DOHH2 (cell line): ENCODE data around the gene DHRS7B.
"Not testable (repeated sequence)": the region's sequence is repeated elsewhere in the genome, so short reads cannot be mapped to it uniquely, and the experiment has no call there.

Source experiments
- H3F3A ChIP-seq: fragments of 200-600 bp; sonication (generic), shearing (Covaris generic); 2 replicates; pipeline ENCODE4 v1.6.0; 2016; ENCODE audit warnings: antibody characterized with exemption, mild to moderate bottlenecking; ENCODE audit not compliant: control insufficient read depth, insufficient read depth
- H3K27ac ChIP-seq: fragments of 200-600 bp; sonication (generic); 2 replicates; pipeline ENCODE4 v1.5.1; 2014; ENCODE audit warnings: low read depth, mild to moderate bottlenecking, low read length, moderate library complexity
- H3K27me3 ChIP-seq: fragments of 200-600 bp; sonication (generic); 2 replicates; pipeline ENCODE4 v1.6.1; 2014; ENCODE audit warnings: mild to moderate bottlenecking, low read length, mixed read lengths; ENCODE audit not compliant: control insufficient read depth
- H3K36me3 ChIP-seq: fragments of 200-600 bp; sonication (generic); 2 replicates; pipeline ENCODE4 v1.6.1; 2014; ENCODE audit warnings: mild to moderate bottlenecking, low read length, moderate library complexity, mixed read lengths; ENCODE audit not compliant: control insufficient read depth
- H3K4me1 ChIP-seq: fragments of 200-600 bp; sonication (generic); 2 replicates; pipeline ENCODE4 v1.6.1; 2014; ENCODE audit warnings: mild to moderate bottlenecking, low read length, mixed read lengths; ENCODE audit not compliant: control insufficient read depth
- H3K4me2 ChIP-seq: fragments of 200-600 bp; sonication (generic); 2 replicates; pipeline ENCODE4 v1.6.0; 2014; ENCODE audit warnings: mild to moderate bottlenecking, low read length, moderate library complexity
- H3K4me3 ChIP-seq: fragments of 200-600 bp; sonication (generic); 2 replicates; pipeline ENCODE4 v1.5.1; 2014; ENCODE audit warnings: mild to moderate bottlenecking, low read length, mixed read lengths
- H3K79me2 ChIP-seq: fragments of 200-600 bp; sonication (generic); 2 replicates; pipeline ENCODE4 v1.6.1; 2014; ENCODE audit warnings: mild to moderate bottlenecking, low read length, mixed read lengths; ENCODE audit not compliant: control insufficient read depth
- H3K9me2 ChIP-seq: fragments of 200-600 bp; sonication (generic); replicated peaks from 2 replicates; pipeline ENCODE4 v1.6.1; 2014; ENCODE audit warnings: mild to moderate bottlenecking, low read length, mixed read lengths; ENCODE audit not compliant: control insufficient read depth
- H3K9me3 ChIP-seq: fragments of 200-600 bp; sonication (generic); 2 replicates; pipeline ENCODE4 v1.6.1; 2014; ENCODE audit warnings: antibody characterized with exemption, low read length, mixed read lengths; ENCODE audit not compliant: control insufficient read depth, insufficient read depth
- H4K20me1 ChIP-seq: fragments of 200-600 bp; sonication (generic); 2 replicates; pipeline ENCODE4 v1.6.0; 2014; ENCODE audit warnings: low read depth, mild to moderate bottlenecking, antibody characterized with exemption, low read length, moderate library complexity; ENCODE audit not compliant: control insufficient read depth, insufficient read depth
- CTCF ChIP-seq: fragments of 200-600 bp; sonication (generic); IDR thresholded peaks from one replicate; pipeline ENCODE4 v1.5.1; 2014; ENCODE audit warnings: antibody characterized with exemption, mild to moderate bottlenecking, low read depth, low read length; ENCODE audit not compliant: poor library complexity, severe bottlenecking
- EZH2phosphoT487 ChIP-seq: fragments of 200-600 bp; sonication (generic); IDR thresholded peaks from 2 replicates; pipeline ENCODE4 v1.6.1; 2017; ENCODE audit warnings: borderline replicate concordance, mild to moderate bottlenecking, antibody characterized with exemption, low read length, moderate library complexity, mixed read lengths

DHRS7B gene

GRCh38 chr17:21143695-21144094, 16.9 kb downstream of the DHRS7B start:
- Histone ChIP-seq H3K27ac (no peak overlapping the region), H4K20me1 (no peaks in the 10 kb centered on the region), H3K9me2 (no peaks in the 10 kb centered on the region), H3K9me3 (peaks cover 3% of the 10 kb centered on the region), H3K27me3 (no peaks in the 10 kb centered on the region), H3F3A (peaks cover 2% of the 10 kb centered on the region; the same call in 1 of the 2 replicates), H3K4me1 (peaks cover 32% of the 10 kb centered on the region), H3K79me2 (peaks cover 20% of the 10 kb centered on the region), H3K36me3 (no peaks in the 10 kb centered on the region), H3K4me3 (no peak overlapping the region), H3K4me2 (no peak overlapping the region)
- TF ChIP-seq CTCF = no peak
- TF ChIP-seq EZH2phosphoT487 = no peak

- not testable (repeated sequence) for H3K9me2 ChIP-seq, H3K9me3 ChIP-seq, H3K27me3 ChIP-seq, H3K4me3 ChIP-seq, H3K27ac ChIP-seq, H3F3A ChIP-seq, H3K36me3 ChIP-seq, H3K4me2 ChIP-seq, H4K20me1 ChIP-seq
- H3K79me2 ChIP-seq = peaks cover 17% of the 10 kb centered on the region
- peaks cover 38% of the 10 kb centered on the region for H3K4me1 ChIP-seq
Measured at GRCh38 chr17:21144299-21144698, 17.5 kb downstream of the DHRS7B start.

GRCh38 chr17:21146362-21147015, 19.7 kb downstream of the DHRS7B start:
- Histone ChIP-seq H4K20me1 (no peaks in the 10 kb centered on the region), H3K9me3 (no peaks in the 10 kb centered on the region; the same call in 1 of the 2 replicates), H3K27me3 (no peaks in the 10 kb centered on the region), H3F3A (no peaks in the 10 kb centered on the region), H3K27ac (no peak overlapping the region), H3K4me3 (no peak overlapping the region), H3K4me1 (peaks cover 22% of the 10 kb centered on the region), H3K36me3 (no peaks in the 10 kb centered on the region), H3K79me2 (peaks cover 8% of the 10 kb centered on the region), H3K4me2 (no peak overlapping the region), H3K9me2 (no peaks in the 10 kb centered on the region)
- no peak for TF ChIP-seq CTCF
- TF ChIP-seq EZH2phosphoT487 = no peak

- Histone ChIP-seq H3K4me2 (no peak overlapping the region), H3F3A (no peaks in the 10 kb centered on the region), H3K9me3 (no peaks in the 10 kb centered on the region; the same call in 1 of the 2 replicates), H3K36me3 (no peaks in the 10 kb centered on the region), H3K27ac (no peak overlapping the region), H3K4me3 (no peak overlapping the region), H4K20me1 (no peaks in the 10 kb centered on the region), H3K79me2 (no peaks in the 10 kb centered on the region), H3K9me2 (no peaks in the 10 kb centered on the region), H3K4me1 (peaks cover 9% of the 10 kb centered on the region), H3K27me3 (no peaks in the 10 kb centered on the region)
- TF ChIP-seq EZH2phosphoT487 (no peak), CTCF (no peak)
Measured at GRCh38 chr17:21149621-21150020, 22.9 kb downstream of the DHRS7B start.
